ENCODE data around the gene DUSP8.
"Not testable (repeated sequence)": the region's sequence is repeated elsewhere in the genome, so short reads cannot be mapped to it uniquely, and the experiment has no call there.

DNA sequence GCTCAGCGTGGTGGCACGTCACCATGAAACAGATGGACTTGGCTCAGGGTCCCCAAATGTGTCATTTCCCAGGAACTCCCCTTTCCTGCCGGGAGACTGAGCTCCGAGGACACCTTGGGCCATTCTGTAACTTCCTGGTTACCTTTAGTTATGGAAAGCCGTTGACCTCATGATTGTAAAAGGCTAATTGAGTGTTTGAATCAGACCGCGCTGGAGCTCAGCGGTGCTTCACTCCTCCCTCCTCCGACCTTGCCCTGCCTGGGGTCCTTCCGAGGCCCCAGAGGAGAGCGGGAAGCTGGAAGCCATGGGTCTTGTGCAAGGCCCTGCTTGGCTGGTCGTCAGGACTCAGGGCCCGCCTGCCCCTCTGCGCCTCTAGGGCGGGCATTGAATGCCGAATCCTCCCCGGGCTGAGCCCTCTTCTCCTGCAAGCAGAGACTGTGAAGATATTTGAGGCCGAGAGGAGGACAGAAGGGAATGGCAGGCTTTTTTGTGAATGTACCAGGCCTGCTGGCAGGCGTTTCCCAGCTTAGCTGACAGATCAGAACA is 24.6 kb upstream of the DUSP8 start:
- not testable (repeated sequence) for TF ChIP-seq CTCF (IDR thresholded peaks at IDR 0.05); USF2 (CRISPR knock-in tag; IDR thresholded peaks at IDR 0.05); MYBL2 (CRISPR knock-in tag; IDR thresholded peaks at IDR 0.05); ELF4 (CRISPR knock-in tag; IDR thresholded peaks at IDR 0.05; ENCODE audit: low read depth); E2F4 (CRISPR knock-in tag; IDR thresholded peaks at IDR 0.05; ENCODE audit: borderline replicate concordance, low read depth); OVOL2 (CRISPR knock-in tag; IDR thresholded peaks at IDR 0.05; ENCODE audit: borderline replicate concordance); CREB1 (CRISPR knock-in tag; IDR thresholded peaks at IDR 0.05); NR1H2 (CRISPR knock-in tag; IDR thresholded peaks at IDR 0.05); PRDM15 (CRISPR knock-in tag; IDR thresholded peaks at IDR 0.05); SP1 (CRISPR knock-in tag; conservative IDR thresholded peaks at IDR 0.05)

All from WTC11 (cell line).